G401.6 (cell line): ENCODE data around the gene LKAAEAR1.
"Not testable (repeated sequence)": the region's sequence is repeated elsewhere in the genome, so short reads cannot be mapped to it uniquely, and the experiment has no call there.

Experiments
- FAIRE-seq: peaks from 2 replicates; lab custom pipeline; 2012; peaks lifted over from hg19 to GRCh38; lab: Jason Lieb, UNC

LKAAEAR1 gene

GRCh38 chr20:64083804-64084684 is at the start of gene LKAAEAR1:
TSS of gene LKAAEAR1 (minus strand) at chr20:64084398. CDS start at chr20:64084219, 179 bp downstream.
- no peak for FAIRE-seq

GRCh38 chr20:64131406-64131805 is 47.2 kb upstream of the LKAAEAR1 start:
- no peak for FAIRE-seq

GRCh38 chr20:64130876-64131275 is 46.7 kb upstream of the LKAAEAR1 start:
- FAIRE-seq: no peak

GRCh38 chr20:64130271-64130670 is 46.1 kb upstream of the LKAAEAR1 start:
- no peak for FAIRE-seq

GRCh38 chr20:64129146-64129782 is 45.1 kb upstream of the LKAAEAR1 start:
- no peak for FAIRE-seq

GRCh38 chr20:64123517-64123916 is 39.3 kb upstream of the LKAAEAR1 start:
- not testable (repeated sequence) for FAIRE-seq

GRCh38 chr20:64122927-64123326 is 38.7 kb upstream of the LKAAEAR1 start:
- not testable (repeated sequence) for FAIRE-seq

GRCh38 chr20:64121586-64121985 is 37.4 kb upstream of the LKAAEAR1 start:
- no peak for FAIRE-seq

- no peak for FAIRE-seq
These were observed 35.6 kb upstream of the LKAAEAR1 start for GRCh38 chr20:64119681-64120341.

- no peak for FAIRE-seq
These were observed 35.1 kb upstream of the LKAAEAR1 start for GRCh38 chr20:64119301-64119680.

GRCh38 chr20:64117432-64117777 is 33.2 kb upstream of the LKAAEAR1 start:
- not testable (repeated sequence) for FAIRE-seq

- no peak for FAIRE-seq
These were observed 32.6 kb upstream of the LKAAEAR1 start for GRCh38 chr20:64116541-64117431.

GRCh38 chr20:64116016-64116415 is 31.8 kb upstream of the LKAAEAR1 start:
- no peak for FAIRE-seq

GRCh38 chr20:64115171-64115911 is 31.1 kb upstream of the LKAAEAR1 start:
- no peak for FAIRE-seq

GRCh38 chr20:64114356-64114971 is 30.3 kb upstream of the LKAAEAR1 start:
- no peak for FAIRE-seq

- FAIRE-seq: no peak
These were observed 29.7 kb upstream of the LKAAEAR1 start for GRCh38 chr20:64113796-64114355.

- no peak for FAIRE-seq
These were observed 29.2 kb upstream of the LKAAEAR1 start for GRCh38 chr20:64113444-64113775.

GRCh38 chr20:64112691-64113443 is 28.7 kb upstream of the LKAAEAR1 start:
- no peak for FAIRE-seq

GRCh38 chr20:64111841-64112641 is 27.8 kb upstream of the LKAAEAR1 start:
- no peak for FAIRE-seq
